H1 (cell line): ENCODE data around the gene GALK1. TPM values are rescaled to one million over a fixed set of nuclear protein-coding genes. Genes with fewer than 3 reads are reported as not detected.

ENCODE experiments used
- CTCF ChIA-PET: fragments of 300-600 bp; sonication (Branson Sonifier 250); formaldehyde crosslinking; loops from one replicate; lab custom pipeline; 2021; ENCODE audit not compliant: partially characterized antibody; lab: Charles Lee
- POLR2A ChIA-PET: fragments of 300-600 bp; sonication (Branson Sonifier 250); formaldehyde crosslinking; loops from one replicate; lab custom pipeline; 2021; ENCODE audit warnings: inconsistent platforms; ENCODE audit not compliant: partially characterized antibody; lab: Charles Lee
- DNase-seq, 2 experiments: peaks; one replicate each; pipeline versions ENCODE4 v3.0.0 to v3.0.0-alpha.2; 2010 to 2022; ENCODE audit warnings: low spot score in 2 of 2, low read depth in 1 of 2, mixed read lengths in 1 of 2
- FAIRE-seq: peaks from 2 replicates; lab custom pipeline; 2011; peaks lifted over from hg19 to GRCh38; lab: Jason Lieb, UNC
- H2AFZ ChIP-seq: 2 replicates; pipeline ENCODE4 v1.8.1; 2012; ENCODE audit warnings: low read length, inconsistent platforms
- H2AK5ac ChIP-seq: 2 replicates; pipeline ENCODE4 v1.6.1; 2013; ENCODE audit warnings: low read depth, low read length
- H2BK120ac ChIP-seq: replicated peaks from 2 replicates; pipeline ENCODE3; 2013; ENCODE audit warnings: low read depth, low read length, inconsistent platforms
- H2BK12ac ChIP-seq: 2 replicates; pipeline ENCODE4 v1.6.1; 2013; ENCODE audit warnings: low read depth, low read length
- H2BK15ac ChIP-seq: 2 replicates; pipeline ENCODE4 v1.6.1; 2013; ENCODE audit warnings: low read length
- H2BK20ac ChIP-seq: 2 replicates; pipeline ENCODE4 v1.6.1; 2013; ENCODE audit warnings: low read length
- H2BK5ac ChIP-seq: 2 replicates; pipeline ENCODE4 v1.6.1; 2013; ENCODE audit warnings: low read depth, low read length
- H3K14ac ChIP-seq: 2 replicates; pipeline ENCODE4 v1.6.1; 2013; ENCODE audit warnings: inconsistent platforms; ENCODE audit not compliant: insufficient read length
- H3K18ac ChIP-seq: 2 replicates; pipeline ENCODE4 v1.6.1; 2013; ENCODE audit warnings: low read length; ENCODE audit errors: extremely low read depth
- H3K23ac ChIP-seq: 2 replicates; pipeline ENCODE4 v1.6.1; 2013; ENCODE audit warnings: inconsistent platforms; ENCODE audit not compliant: insufficient read length
- H3K23me2 ChIP-seq: 2 replicates; pipeline ENCODE4 v1.6.1; 2013; ENCODE audit warnings: low read depth, low read length
- H3K27ac ChIP-seq: 2 replicates; pipeline ENCODE4 v1.6.1; 2011; ENCODE audit warnings: low read depth, low read length, inconsistent platforms
- H3K27me3 ChIP-seq, 4 experiments: replicated peaks in 1 of 4; 1 replicate in 1 of 4; 2 replicates in 3 of 4; pipeline versions ENCODE4 v1.6.1 to v1.8.1; 2011 to 2013; ENCODE audit warnings: low read length in 3 of 4, mild to moderate bottlenecking in 3 of 4, inconsistent platforms in 2 of 4, mixed read lengths in 2 of 4, moderate library complexity in 1 of 4; ENCODE audit not compliant: control insufficient read depth in 3 of 4, insufficient read depth in 3 of 4; ENCODE audit errors: extremely low read depth in 1 of 4
- H3K36me3 ChIP-seq, 4 experiments: 2 replicates each; pipeline versions ENCODE4 v1.6.1 to v1.8.1; 2011 to 2013; ENCODE audit warnings: mild to moderate bottlenecking in 4 of 4, low read length in 3 of 4, moderate library complexity in 2 of 4, control low read depth in 1 of 4, inconsistent platforms in 1 of 4; ENCODE audit not compliant: insufficient read depth in 4 of 4, control insufficient read depth in 2 of 4
- H3K4ac ChIP-seq: replicated peaks from 2 replicates; pipeline ENCODE3; 2013; ENCODE audit warnings: low read length, low read depth, mixed read lengths, inconsistent platforms; ENCODE audit not compliant: insufficient read length
- H3K4me1 ChIP-seq, 4 experiments: replicated peaks in 1 of 4; 1 replicate in 1 of 4; 2 replicates in 3 of 4; pipeline versions ENCODE4 v1.6.1 to v1.8.1; 2011 to 2013; ENCODE audit warnings: low read length in 3 of 4, inconsistent platforms in 2 of 4, mixed read lengths in 1 of 4; ENCODE audit not compliant: insufficient read depth in 4 of 4, control insufficient read depth in 3 of 4
- H3K4me2 ChIP-seq, 2 experiments: 2 replicates each; pipeline versions ENCODE4 v1.6.1 to v1.8.1; 2011 to 2013; ENCODE audit warnings: low read depth in 2 of 2, low read length in 2 of 2, control low read depth in 1 of 2, inconsistent platforms in 1 of 2, mild to moderate bottlenecking in 1 of 2; ENCODE audit not compliant: insufficient read depth in 1 of 2
- H3K4me3 ChIP-seq, 4 experiments: fragments of 200-600, 300-600 bp in 1 of 4; sonication (generic), shearing (Covaris generic), sonication (Bioruptor Twin) in 1 of 4; 2 replicates each; pipeline versions ENCODE4 v1.5.1 to v1.8.1; 2011 to 2016; ENCODE audit warnings: low read length in 4 of 4, low read depth in 3 of 4, control low read depth in 2 of 4, inconsistent platforms in 2 of 4, mild to moderate bottlenecking in 2 of 4, mixed read lengths in 1 of 4, moderate library complexity in 1 of 4; ENCODE audit not compliant: insufficient read depth in 2 of 4; ENCODE audit errors: extremely low read depth in 1 of 4
- H3K56ac ChIP-seq: replicated peaks from 2 replicates; pipeline ENCODE3; 2013; ENCODE audit warnings: low read depth, mild to moderate bottlenecking, mixed read lengths, low read length, inconsistent platforms; ENCODE audit not compliant: insufficient read length
- H3K79me1 ChIP-seq: 2 replicates; pipeline ENCODE4 v1.6.1; 2013; ENCODE audit warnings: low read depth, low read length, control low read depth
- H3K79me2 ChIP-seq, 2 experiments: 2 replicates each; pipeline versions ENCODE4 v1.6.1 to v1.8.1; 2012 to 2013; ENCODE audit warnings: low read length in 2 of 2, mild to moderate bottlenecking in 2 of 2, inconsistent platforms in 1 of 2; ENCODE audit not compliant: insufficient read depth in 2 of 2, control insufficient read depth in 1 of 2
- H3K9ac ChIP-seq, 4 experiments: replicated peaks in 1 of 4; 1 replicate in 1 of 4; 2 replicates in 3 of 4; pipeline versions ENCODE4 v1.6.1 to v1.8.1; 2011 to 2013; ENCODE audit warnings: low read depth in 3 of 4, low read length in 3 of 4, control low read depth in 2 of 4, mild to moderate bottlenecking in 2 of 4, moderate library complexity in 2 of 4, inconsistent platforms in 1 of 4; ENCODE audit errors: extremely low read depth in 1 of 4
- H3K9me3 ChIP-seq, 2 experiments: 2 replicates each; pipeline versions ENCODE4 v1.6.1 to v1.8.1; 2012 to 2013; ENCODE audit warnings: mild to moderate bottlenecking in 2 of 2, moderate library complexity in 2 of 2, control low read depth in 1 of 2, inconsistent platforms in 1 of 2, low read depth in 1 of 2, low read length in 1 of 2, mixed read lengths in 1 of 2; ENCODE audit not compliant: insufficient read depth in 2 of 2
- H4K20me1 ChIP-seq, 2 experiments: replicated peaks in 1 of 2; 2 replicates each; pipeline versions ENCODE3 to v1.8.1; 2011 to 2013; ENCODE audit warnings: inconsistent platforms in 2 of 2, low read length in 2 of 2, mild to moderate bottlenecking in 1 of 2; ENCODE audit not compliant: insufficient read depth in 2 of 2, control insufficient read depth in 1 of 2
- H4K5ac ChIP-seq: 2 replicates; pipeline ENCODE4 v1.6.1; 2013; ENCODE audit warnings: low read length, low read depth, mixed read lengths, inconsistent platforms; ENCODE audit not compliant: insufficient read length
- H4K8ac ChIP-seq: 2 replicates; pipeline ENCODE4 v1.8.0; 2013; ENCODE audit warnings: mild to moderate bottlenecking, moderate library complexity, low read length, inconsistent platforms; ENCODE audit not compliant: insufficient read depth; ENCODE audit errors: extremely low read depth
- H4K91ac ChIP-seq: replicated peaks from 2 replicates; pipeline ENCODE3; 2013; ENCODE audit warnings: low read length, mixed read lengths, inconsistent platforms; ENCODE audit not compliant: insufficient read length
- EGR1 ChIP-seq: IDR thresholded peaks from 2 replicates; pipeline ENCODE4 v1.6.1; 2011; ENCODE audit warnings: low read depth, low read length, borderline replicate concordance
- MAX ChIP-seq: IDR thresholded peaks from 2 replicates; pipeline ENCODE4 v1.6.1; 2012; ENCODE audit warnings: inconsistent platforms
- POLR2A ChIP-seq, 2 experiments: IDR thresholded peaks; 1 replicate in 1 of 2; 2 replicates in 1 of 2; pipeline ENCODE4 v1.6.1; 2011; ENCODE audit warnings: low read depth in 2 of 2, low read length in 2 of 2, mild to moderate bottlenecking in 2 of 2; ENCODE audit errors: control extremely low read depth in 1 of 2
- POLR2AphosphoS5 ChIP-seq: IDR thresholded peaks from 2 replicates; pipeline ENCODE4 v1.6.1; 2011; ENCODE audit warnings: low read depth, low read length
- SIRT6 ChIP-seq: IDR thresholded peaks from one replicate; pipeline ENCODE4 v1.7.1; 2012; ENCODE audit warnings: low read length, inconsistent platforms
- SUZ12 ChIP-seq: fragments of 200-600 bp; sonication (generic); IDR thresholded peaks from 2 replicates; pipeline ENCODE4 v1.6.1; 2012; ENCODE audit warnings: mild to moderate bottlenecking, inconsistent platforms, low read length, moderate library complexity, mixed read lengths
- TAF1 ChIP-seq: IDR thresholded peaks from 2 replicates; pipeline ENCODE4 v1.6.1; 2011; ENCODE audit warnings: mild to moderate bottlenecking, low read depth, low read length
- TBP ChIP-seq: IDR thresholded peaks from 2 replicates; pipeline ENCODE4 v1.6.1; 2011; ENCODE audit warnings: low read depth, low read length, improper control_type of control experiment
- WGBS, 2 experiments: shearing (Covaris generic) in 1 of 2; methylation state at CpG; one replicate each; pipeline versions ENCODE4 v1.1.6 to v1.1.7; 2013 to 2015; ENCODE audit warnings: low lambda C conversion rate in 2 of 2, mixed read lengths in 2 of 2, inconsistent platforms in 1 of 2, low coverage in 1 of 2, missing lambda C conversion rate in 1 of 2; ENCODE audit not compliant: insufficient replicate concordance in 2 of 2, insufficient coverage in 1 of 2, insufficient read length in 1 of 2; ENCODE audit errors: extremely low coverage in 1 of 2, missing lambda C conversion rate in 1 of 2; 5-methylcytosine and 5-hydroxymethylcytosine counted together
- polyA plus RNA-seq, 7 experiments: library from polyadenylated mRNA; depleted of rRNA in 3 of 7; stranded (reverse) in 5 of 7; unstranded in 2 of 7; fragments of >200 nt in 5 of 7; fragments of 200-250 nt in 2 of 7; gene quantifications; 1 replicate in 5 of 7; 2 replicates in 1 of 7; 4 replicates in 1 of 7; pipeline versions ENCODE4 v1.2.1 to v1.2.3, GENCODE V29; 2011 to 2013; ENCODE audit warnings: missing spikeins in 2 of 7, mixed read lengths in 2 of 7
- total RNA-seq: library from RNA; stranded (reverse); fragmentation: NEBNext Ultra II Directional; extraction: Animal tissue kit (Norgen Biotek cat#: 25700); gene quantifications from 2 replicates; pipeline ENCODE4 v1.2.1, GENCODE V29; 2021

Gene GALK1
- total and polyA plus RNA-seq, 2 of the 8 experiments (the other 6 are each of a cell fraction or from before 2014, with no cell fraction given) = 34.1 to 47.9 TPM

DNA sequence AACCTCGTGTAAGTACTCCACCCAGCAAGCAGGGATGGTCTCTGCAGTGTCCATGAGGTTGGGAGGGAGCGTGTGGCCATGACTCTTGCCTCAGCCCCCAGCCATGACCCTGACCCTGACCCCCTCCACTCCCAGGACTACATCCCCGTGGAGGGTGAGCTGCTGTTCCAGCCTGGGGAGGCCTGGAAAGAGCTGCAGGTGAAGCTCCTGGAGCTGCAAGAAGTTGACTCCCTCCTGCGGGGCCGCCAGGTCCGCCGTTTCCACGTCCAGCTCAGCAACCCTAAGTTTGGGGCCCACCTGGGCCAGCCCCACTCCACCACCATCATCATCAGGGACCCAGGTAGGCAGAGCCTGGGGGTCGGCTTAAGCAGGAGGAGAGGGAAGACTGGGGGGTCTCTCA, 16.3 kb downstream of the GALK1 start:
- Histone ChIP-seq H3K23me2 (no peaks in the 10 kb centered on the region; the same call in 1 of the 2 replicates), H3K27ac (no peak overlapping the region), H4K8ac (no peak overlapping the region), H2BK20ac (no peak overlapping the region), H3K23ac (no peak overlapping the region), H4K91ac (no peak overlapping the region), H3K36me3 (no peaks in the 10 kb centered on the region), H3K4me2 (no peak overlapping the region), H3K14ac (no peak overlapping the region), H4K20me1 (peaks cover 0 to 1% of the 10 kb centered on the region in 2 experiments), H2BK15ac (no peak overlapping the region), H3K79me2 (no peaks in the 10 kb centered on the region), H3K56ac (no peak overlapping the region), H3K4me3 (no peak overlapping the region), H2AFZ (no peak overlapping the region), H2BK120ac (no peak overlapping the region), H3K79me1 (no peaks in the 10 kb centered on the region), H2BK12ac (no peak overlapping the region), H3K9ac (no peak overlapping the region), H3K9me3 (no peaks in the 10 kb centered on the region), H2BK5ac (no peak overlapping the region), H4K5ac (no peak overlapping the region), H3K4me1 (peaks cover 0 to 3% (median under 1%) of the 10 kb centered on the region in 4 experiments; a peak in 3 of 7 replicates), H3K4ac (no peak overlapping the region), H2AK5ac (no peak overlapping the region), H3K27me3 (no peaks in the 10 kb centered on the region; a peak in 1 of 7 replicates), H3K18ac (no peak overlapping the region)
- no peak for DNase-seq
- FAIRE-seq = no peak
- 97% methylated on average over 9 of the region's 9 CpGs; no CpG with 5 or more reads in 1 of the 2 experiments for WGBS, 2 experiments
- POLR2A ChIA-PET = interaction anchor here (0.8 to 2.6 kb wide), 9 partner anchors 11 to 160 kb away, joined by 3 to 11 read pairs (median 4); no protein-coding TSS in a partner anchor
- CTCF ChIA-PET = interaction anchor here (0.8 to 19.5 kb wide), 29 partner anchors 11 to 418 kb away, joined by 3 to 359 read pairs (median 40); partner anchors contain the start of genes GALK1, ITGB4, RECQL5 and SAP30BP
- TF ChIP-seq SIRT6 (no peak), POLR2AphosphoS5 (no peak), TAF1 (no peak), TBP (no peak), POLR2A (IDR thresholded peaks at IDR 0.05; ENCODE audit: control extremely low read depth in 1 of 2, low read depth in 2 of 2, low read length in 2 of 2) (no peak), SUZ12 (no peak), MAX (no peak), EGR1 (no peak)
